Measurements from ENCODE around the gene CAMTA1.

CAMTA1 gene

GRCh38 chr1:7646981-7647901 is 862.0 kb downstream of the CAMTA1 start:
- no peak for DNase-seq (ENCODE audit: low read depth, low spot score)

DNA sequence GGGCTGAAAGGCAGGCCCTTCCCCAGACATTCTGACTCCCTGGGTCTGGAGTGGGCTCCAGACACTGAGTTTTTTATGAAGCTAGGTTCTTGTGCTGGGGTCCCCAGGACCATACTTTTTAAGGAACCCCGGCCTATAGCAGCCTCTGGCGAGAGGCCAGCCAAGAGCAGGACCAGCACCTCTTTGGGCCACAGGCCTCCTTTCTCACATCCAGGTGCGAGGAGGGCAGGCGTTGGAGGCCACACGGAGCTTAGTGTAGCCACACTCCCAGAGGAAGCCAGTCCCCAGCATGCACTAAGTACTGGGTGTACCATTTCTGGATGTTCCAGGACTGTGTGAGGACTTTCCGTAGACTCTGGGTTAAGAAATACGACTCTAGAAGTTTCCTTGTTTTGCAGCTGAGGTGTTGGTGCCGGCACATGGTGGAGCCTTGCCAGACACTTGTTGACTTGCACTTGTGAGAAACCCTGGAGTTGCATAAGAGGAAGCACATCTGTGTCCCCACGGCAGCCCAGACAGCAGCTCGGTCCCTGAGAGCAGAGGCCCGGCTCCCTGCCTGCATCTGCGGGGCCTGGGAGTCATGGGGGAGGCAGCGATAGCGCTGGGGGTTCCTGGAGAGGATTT is 863.6 kb downstream of the CAMTA1 start:
- DNase-seq (ENCODE audit: low read depth, low spot score): no peak

DNA sequence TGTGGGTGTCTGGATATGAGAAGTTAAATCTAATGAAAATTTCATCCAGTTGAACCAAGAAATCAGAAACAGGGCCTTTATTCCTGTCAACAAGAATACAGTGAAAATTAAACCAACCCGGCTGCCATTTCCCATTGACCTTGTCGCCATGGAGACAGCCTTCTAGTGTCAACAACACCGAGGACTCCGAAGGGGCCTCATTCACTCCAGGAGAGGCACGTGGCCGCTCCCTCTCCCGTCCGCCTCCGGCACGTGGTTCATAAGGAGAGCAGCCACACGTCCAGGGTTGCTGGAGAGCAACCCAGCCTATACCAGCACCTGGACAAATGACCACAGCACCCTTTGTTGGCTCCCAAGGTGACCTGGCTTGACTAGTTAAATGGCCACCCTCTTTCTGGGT is 865.5 kb downstream of the CAMTA1 start:
- no peak for DNase-seq (ENCODE audit: low read depth, low spot score)

- no peak for DNase-seq (ENCODE audit: low read depth, low spot score)
These were observed 865.9 kb downstream of the CAMTA1 start for GRCh38 chr1:7651203-7651602.

DNA sequence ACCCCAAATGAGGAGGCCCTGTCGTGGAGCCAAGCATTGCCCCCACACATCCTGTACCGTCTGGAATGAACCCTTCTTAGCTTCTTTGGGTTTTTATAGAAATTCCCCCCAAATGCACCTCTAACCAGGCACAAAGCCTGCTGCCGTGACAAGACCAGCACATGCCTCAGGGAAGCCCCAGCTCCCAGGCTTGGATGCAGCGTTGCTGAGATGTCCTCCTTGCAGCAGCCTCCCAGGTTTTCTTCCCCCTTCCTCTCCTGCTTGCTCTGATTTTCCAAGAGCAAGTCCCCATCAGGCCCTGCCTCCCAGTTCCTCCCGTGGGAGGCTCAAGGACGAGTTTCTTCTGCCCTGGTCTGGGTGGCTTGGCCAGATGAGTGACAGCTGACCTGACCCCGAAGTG is 866.8 kb downstream of the CAMTA1 start:
- no peak for DNase-seq (ENCODE audit: low read depth, low spot score)

GRCh38 chr1:7652515-7653098 is 867.4 kb downstream of the CAMTA1 start:
- DNase-seq (ENCODE audit: low read depth, low spot score): no peak

- no peak for DNase-seq (ENCODE audit: low read depth, low spot score)
These were observed 869.5 kb downstream of the CAMTA1 start for GRCh38 chr1:7654725-7655124.

GRCh38 chr1:7655354-7655753 is 870.1 kb downstream of the CAMTA1 start:
- DNase-seq (ENCODE audit: low read depth, low spot score): no peak

- DNase-seq (ENCODE audit: low read depth, low spot score): no peak
These were observed 871.4 kb downstream of the CAMTA1 start for GRCh38 chr1:7656557-7657215.

- DNase-seq (ENCODE audit: low read depth, low spot score): no peak
These were observed 872.2 kb downstream of the CAMTA1 start for GRCh38 chr1:7657287-7658016.

DNA sequence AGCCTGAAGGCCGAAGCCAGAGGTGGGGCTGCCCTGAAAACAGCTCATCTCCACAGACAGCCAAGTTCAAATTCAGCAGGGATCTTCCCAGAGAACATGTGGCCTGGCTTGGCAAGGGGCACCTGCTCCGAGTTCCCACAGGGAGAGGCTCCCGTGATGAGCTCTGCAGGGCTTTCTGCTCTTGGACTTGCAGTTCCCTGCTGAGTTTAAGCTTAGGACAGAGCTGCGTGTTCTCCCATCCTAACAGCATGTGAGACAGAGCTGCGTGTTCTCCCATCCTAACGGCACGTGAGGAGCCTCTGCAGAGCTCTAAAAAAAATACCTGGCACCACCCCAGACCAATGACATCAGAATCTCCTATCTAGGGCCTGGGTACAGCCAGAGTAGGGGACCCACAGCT is 872.8 kb downstream of the CAMTA1 start:
- DNase-seq (ENCODE audit: low read depth, low spot score): no peak

- DNase-seq (ENCODE audit: low read depth, low spot score): no peak
These were observed 874.3 kb downstream of the CAMTA1 start for GRCh38 chr1:7659514-7659913.

GRCh38 chr1:7663451-7664146 is 878.3 kb downstream of the CAMTA1 start:
- DNase-seq (ENCODE audit: low read depth, low spot score): no peak

- no peak for DNase-seq (ENCODE audit: low read depth, low spot score)
These were observed 879.1 kb downstream of the CAMTA1 start for GRCh38 chr1:7664147-7664892.

GRCh38 chr1:7664893-7665250 is 879.6 kb downstream of the CAMTA1 start:
- DNase-seq (ENCODE audit: low read depth, low spot score): no peak

DNA sequence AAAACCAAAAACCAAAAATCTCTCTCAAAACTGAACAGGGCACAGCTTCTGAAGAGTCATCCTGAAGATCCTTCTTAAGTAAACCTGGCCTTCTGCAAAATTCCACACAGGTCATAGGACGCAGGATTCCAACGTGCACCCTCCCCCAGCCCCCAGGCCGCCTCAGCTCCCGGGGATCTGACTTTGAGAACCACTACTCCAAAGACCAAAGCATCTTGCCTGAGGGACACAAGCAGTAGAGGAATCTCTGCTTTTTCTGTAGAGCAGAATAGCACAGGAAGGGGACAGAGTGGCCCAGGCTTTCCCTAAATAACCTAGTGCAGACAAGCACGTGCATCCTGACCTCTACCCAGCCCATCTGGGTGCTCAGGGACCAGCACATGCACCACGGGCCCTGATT is 881.0 kb downstream of the CAMTA1 start:
- DNase-seq (ENCODE audit: low read depth, low spot score): no peak

DNA sequence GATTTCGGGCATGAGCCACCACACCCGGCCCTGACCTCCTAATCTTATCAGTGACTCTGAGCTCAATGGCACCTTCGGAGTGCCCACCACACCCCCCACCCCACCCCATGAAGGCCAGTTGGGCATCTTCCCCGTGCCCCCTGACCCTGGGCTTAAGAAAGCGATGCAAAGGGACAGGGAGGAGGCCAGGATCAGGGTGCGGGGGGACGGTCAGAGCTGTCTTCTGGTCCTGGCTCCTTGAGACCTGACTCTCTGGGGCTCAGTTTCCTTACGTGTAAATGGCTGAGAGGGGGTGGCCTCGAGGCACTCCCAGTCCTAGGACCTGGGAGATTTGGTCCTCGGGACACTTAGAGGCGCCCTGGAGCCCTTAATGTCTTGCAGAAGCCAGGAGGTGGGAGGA is 881.9 kb downstream of the CAMTA1 start:
- DNase-seq (ENCODE audit: low read depth, low spot score): no peak

DNA sequence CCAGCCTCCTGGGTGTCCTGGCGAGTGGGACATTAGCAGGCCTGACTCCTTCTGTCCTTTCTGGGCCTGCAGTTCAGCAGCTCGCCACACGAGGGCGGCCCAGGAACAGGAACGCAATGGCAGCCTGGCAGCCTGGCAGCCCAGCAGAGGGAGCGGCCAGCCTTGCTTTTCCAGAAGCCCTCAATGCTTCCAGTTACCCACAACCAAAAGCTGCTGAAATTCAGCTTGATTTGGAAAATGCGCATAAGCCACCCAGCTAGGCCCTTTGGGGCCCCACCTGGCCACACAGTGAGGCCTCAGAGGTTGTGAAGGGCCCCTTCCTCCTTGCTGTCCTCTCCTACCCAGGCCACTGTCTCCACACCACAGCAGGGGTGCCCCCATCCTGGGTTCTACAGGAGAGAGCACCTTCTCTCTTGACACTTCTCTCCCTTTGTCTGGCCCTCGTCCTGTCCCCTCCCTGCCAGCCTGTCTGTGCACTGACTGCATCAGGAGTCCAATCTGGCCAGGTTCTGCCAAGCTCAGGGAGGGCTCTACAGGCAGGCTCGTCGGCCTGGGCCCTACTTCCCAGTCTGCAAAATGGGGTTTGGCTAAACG is 882.5 kb downstream of the CAMTA1 start:
- DNase-seq (ENCODE audit: low read depth, low spot score): no peak

- DNase-seq (ENCODE audit: low read depth, low spot score): peak; percentile 30
These were observed 884.5 kb downstream of the CAMTA1 start for GRCh38 chr1:7669559-7670311.

Measured in iPS DF 19.7 (cell line).